GM19023 (cell line): ENCODE data around the gene RALGPS2.

ENCODE experiments used
- ATAC-seq: cut with Tn5 transposase; IDR thresholded peaks from one replicate; pipeline ENCODE4 v1.9.1; 2021; ENCODE audit warnings: mild to moderate bottlenecking, moderate library complexity; ENCODE audit not compliant: unreplicated experiment

RALGPS2 gene

DNA sequence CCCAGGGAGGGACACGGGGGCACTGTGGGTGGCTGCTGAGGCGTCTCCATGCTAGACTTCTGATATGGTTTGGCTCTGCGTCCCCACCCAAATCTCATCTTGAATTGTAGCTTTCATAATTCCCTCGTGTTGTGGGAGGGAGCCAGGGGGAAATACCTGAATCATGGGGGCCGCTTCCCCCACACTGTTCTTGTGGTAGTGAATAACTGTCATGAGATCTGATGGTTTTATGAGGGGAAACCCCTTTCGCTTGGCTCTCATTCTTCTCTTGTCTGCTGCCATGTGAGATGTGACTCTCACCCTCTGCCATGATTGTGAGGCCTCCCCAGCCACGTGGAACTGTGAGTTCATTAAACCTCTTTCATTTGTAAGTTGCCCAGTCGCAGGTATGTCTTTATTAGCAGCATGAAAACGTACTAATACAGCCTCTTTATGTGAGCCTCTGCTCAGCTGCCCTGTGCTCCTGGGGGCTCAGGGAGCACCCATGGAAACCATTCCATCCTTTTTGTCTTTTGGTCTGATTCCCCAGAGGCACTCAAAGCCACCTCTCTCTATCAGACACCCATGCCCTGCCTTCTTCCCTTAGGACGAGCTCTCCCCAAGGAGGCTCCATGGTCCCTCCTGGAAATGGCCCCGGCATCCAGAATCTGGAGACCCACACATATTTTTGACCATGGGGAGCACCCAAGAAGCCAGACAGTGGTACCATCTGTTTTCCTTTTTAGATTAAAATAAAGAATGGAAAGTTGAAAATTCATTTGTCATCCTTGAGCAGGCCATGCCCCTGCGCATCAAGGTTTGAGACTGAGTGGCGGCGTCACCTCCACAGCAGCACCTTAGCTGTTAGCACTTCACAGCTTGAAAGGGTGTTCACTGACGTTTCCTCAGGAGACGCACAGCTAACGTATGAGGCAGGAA is 234.8 kb downstream of the RALGPS2 start:
- no peak for ATAC-seq

DNA sequence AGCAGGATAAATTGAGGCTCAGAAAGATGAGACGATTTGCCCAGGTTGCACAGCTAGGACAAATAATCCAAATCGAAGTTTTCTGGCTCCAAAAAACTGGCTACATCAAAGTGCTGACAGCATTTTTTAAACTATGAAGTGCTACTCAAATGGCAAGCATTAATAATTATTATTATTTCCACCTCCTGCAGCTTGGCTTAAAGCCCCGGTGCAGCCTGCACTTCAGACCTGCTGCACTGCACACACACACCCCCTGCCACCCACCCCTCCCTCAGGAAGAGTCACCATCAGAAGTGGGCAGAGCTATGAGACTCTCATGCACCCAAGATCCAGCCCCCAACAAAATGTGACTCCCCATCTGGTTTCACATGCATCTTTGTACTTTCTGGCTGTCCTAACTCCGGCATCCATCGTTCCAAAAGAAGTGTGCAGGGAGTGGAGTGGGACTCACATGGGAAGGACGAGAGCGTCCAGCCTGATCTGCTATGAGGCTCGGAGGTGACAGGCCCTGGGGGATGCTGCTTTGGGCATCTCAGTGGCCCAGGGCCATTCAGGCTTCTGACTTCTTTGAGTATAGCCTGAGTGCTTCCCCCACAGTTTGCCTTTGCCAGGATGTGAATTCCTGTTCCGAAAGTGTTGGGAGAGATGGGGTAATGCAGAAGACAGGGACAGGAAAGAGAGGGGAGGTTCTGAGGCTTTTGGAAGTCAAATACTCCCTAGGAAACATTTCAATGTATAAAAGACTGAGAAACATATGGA is 235.6 kb downstream of the RALGPS2 start:
- ATAC-seq, result no peak

DNA sequence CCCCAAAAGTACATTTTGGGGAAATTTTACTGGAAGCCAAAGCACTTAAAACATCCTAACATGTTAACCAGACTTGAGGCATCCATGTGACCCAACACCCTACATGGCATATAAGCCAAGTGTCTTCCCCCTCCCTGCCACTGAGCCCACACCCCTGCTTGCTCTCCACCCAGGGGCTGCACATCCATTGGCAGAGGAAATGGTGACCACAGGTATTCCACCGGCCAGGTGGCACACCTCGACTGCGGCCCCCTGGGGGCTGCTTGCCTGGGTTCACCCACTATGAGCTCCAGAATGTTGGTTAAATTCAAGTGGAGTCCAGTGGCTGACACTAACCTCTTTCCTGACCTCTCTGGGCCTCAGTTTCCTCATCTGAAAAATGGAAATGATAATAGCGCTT is 236.3 kb downstream of the RALGPS2 start:
- ATAC-seq, result no peak

DNA sequence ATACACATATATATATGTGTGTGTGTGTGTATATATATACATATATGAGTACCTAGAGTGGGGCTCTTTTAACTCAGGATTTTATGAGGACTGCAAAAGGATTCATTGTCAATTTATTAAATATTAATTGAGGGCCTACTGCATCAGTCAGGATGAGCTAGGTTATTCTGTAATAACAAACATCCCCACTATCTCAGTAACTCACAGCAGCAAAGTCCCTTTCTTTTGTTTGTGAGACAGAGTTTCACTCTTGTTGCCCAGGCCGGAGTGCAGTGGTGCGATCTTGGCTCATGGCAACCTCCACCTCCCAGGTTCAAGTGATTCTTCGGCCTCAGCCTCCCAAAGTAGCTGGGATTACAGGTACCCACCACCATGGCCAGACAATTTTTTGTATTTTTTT is 236.8 kb downstream of the RALGPS2 start:
- no peak for ATAC-seq

DNA sequence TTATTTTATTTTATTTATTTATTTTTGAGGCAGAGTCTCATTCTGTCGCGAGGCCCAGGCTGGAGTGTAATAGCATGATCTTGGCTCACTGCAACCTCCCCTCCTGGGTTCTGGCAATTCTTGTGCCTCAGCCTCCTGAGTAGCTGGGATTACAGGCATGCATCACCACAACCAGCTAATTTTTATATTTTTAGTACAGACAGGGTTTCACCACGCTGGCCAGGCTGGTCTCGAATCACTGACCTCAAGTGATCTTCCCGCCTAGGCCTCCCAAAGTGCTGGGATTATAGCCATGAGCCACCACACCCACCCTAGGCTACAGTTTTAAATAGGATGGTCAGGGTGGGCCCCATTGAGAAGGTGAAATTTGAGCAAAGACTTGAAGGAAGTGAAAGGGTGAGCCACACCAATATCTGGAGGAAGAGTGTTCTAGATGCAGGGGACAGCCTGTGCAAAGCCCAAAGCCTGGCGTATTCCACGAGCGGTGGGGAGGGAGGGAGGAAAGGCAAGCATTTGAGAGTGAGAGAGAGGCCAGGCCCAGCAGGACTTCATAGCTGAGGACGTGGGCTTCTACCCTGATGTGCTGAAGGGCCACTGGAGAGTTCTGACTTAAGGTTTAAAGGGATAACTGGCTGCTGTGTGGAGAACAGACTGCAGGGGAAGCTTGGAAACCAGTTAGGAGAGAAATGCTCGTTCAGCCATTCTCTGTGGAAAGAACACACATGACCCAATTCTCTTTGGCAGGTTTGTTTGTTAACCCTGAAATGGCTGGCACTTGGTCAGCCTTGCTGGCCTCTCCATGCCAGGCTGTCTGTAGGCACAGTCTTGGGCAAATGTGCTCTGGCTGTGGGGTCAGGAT is 238.0 kb downstream of the RALGPS2 start:
- ATAC-seq, result no peak

DNA sequence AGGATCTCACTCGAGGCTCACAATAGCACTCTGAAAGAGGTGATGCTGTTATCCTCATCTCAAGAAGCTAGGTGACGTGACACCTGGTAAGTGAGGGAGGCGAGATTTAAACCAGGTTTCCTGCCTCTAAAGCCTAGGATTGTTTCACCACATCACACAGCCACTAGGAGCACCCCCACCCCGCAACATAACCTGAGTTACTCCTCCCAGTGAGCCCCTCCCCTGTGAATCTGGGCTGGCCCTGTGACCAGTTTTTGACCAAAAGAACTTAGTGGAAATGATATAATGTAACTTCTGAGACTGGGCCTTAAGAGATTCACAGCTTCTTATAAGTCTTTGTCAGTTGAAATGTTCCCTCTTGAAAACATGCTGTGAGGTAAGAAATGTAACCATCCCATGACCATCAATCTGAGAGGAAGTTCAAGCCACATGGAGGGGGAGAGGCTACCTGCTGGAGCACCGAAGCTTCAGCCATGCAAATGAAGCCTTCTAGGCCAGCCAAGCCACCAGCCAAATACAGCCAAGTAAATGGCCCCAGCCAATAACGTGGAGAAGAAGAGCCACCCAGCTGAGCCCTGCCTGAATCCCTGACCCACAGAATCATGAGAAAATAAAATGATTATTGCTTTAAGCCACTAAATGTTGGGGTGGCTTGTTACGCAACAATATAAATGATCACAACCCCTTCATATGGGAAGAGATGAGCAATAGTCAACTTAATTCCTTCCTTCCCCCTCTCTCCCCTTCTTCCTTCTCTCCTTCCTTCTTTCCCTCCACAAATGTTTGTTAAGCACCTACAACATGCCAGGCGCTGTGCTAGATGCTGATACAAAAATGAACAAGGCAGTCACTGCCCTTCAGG is 239.7 kb downstream of the RALGPS2 start:
- no peak for ATAC-seq

DNA sequence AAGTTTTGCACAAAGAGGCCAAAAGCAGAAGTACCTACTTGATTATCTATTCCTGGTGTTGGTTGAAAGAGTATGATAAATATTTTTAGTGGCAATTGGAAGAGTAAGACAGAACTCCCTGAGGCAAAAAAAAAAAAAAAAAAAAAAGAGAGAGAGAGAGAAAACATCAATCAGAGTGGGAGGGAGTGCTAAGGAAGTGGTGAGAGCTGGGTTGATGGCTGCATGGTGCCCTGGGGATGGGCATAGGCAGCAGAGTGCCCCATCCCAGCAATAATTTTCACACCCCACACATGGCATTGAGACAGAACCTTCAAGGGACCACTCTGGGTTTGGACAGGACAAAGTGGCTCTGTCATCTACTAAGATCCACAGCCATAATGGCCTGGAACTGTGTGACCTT is 241.3 kb downstream of the RALGPS2 start:
- ATAC-seq, result no peak

DNA sequence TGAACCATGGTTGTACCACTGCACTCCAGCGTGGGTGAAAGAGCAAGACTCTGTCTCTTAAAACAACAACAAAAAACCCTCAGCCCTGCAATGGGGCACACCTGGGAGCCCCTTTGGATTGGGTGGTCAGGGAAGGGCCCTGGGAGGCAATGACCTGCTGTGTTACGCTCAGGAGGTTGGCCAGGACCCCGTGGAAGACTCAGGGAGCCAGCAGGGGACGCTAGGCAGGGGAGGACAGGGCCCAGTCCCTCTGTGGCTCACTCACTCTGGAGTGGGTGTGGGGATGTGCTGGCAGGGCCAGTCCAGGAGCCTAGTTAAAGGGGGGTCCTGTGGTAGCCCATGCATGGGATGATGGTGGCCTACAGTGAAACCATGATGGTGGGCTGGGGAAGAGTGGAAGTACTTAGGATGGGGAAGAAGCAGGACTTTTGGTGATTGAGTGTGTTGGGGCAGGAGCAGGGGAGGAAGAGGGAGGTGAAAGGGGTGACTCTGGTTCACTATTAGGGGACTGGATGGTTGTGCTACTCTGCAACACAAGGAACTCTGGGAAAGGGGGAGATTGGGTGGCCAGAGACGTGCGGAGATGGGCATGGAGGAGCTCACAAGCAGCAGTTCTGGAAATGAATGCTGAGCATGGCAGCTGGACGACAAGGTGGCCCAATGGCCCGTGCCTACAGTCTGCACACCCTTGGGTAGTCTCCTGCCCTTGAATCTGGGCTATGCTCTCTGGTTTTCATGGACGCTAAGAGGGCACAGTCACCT is 244.4 kb downstream of the RALGPS2 start:
- ATAC-seq, result no peak

DNA sequence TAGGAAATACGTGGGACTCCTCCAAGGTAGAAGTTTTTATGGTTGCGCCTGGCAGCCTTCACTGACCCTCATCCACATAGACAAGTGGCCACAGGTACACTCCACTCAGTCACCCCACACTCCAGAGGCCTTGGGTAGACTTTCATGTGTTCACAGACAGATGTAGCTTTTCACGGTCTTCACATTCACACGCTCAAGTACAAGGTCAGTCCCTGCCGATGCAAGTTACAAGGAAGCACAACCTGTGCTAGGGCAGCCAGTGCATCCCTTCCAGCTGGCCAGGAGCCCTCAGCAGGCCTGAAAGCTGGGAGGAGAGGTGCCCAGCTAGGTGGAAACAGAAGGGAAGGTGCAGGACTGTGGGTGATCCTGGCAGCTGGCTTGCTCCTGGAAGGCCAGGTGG is 245.1 kb downstream of the RALGPS2 start:
- no peak for ATAC-seq
